Lower leg skin (tissue), 4 donors: ENCODE measurements around the gene FGL2. TPM values are rescaled to one million over a fixed set of nuclear protein-coding genes. Genes with fewer than 3 reads are reported as not detected.

Source experiments
- DNase-seq, 2 donors: peaks; one replicate each; pipeline ENCODE4 v3.0.0-alpha.2; 2019; ENCODE audit warnings: low spot score in 2 of 2
- H3K4me3 ChIP-seq: fragments of 200-600 bp; sonication (generic); 2 replicates; pipeline ENCODE4 v1.5.1; 2017; ENCODE audit warnings: mild to moderate bottlenecking, low read depth; ENCODE audit not compliant: poor library complexity, severe bottlenecking
- POLR2A ChIP-seq, 2 donors: fragments of 450-650 bp; IDR thresholded peaks; one replicate each; pipeline ENCODE4 v1.6.1; 2016 to 2017; ENCODE audit warnings: antibody characterized with exemption in 2 of 2, mild to moderate bottlenecking in 1 of 2, moderate library complexity in 1 of 2
- WGBS, 2 donors: methylation state at CpG; one replicate each; pipeline ENCODE4 v1.1.5; 2018; 5-methylcytosine and 5-hydroxymethylcytosine counted together
- intact Hi-C: fragments of 100-400 bp; cut with DNase I; formaldehyde crosslinking; loops from one replicate; pipeline ENCODE4 v1.15.0; 2023; ENCODE audit warnings: low total_unique reads
- total RNA-seq, 4 donors: library from RNA; depleted of rRNA; stranded (reverse); fragments of >200 nt; gene quantifications; one replicate each; pipeline ENCODE4 v1.1.0, GENCODE V29; 2016
- TF ChIP-seq, protein P1 (sequence below), 3 donors: fragments of 450-650 bp; IDR thresholded peaks; one replicate each; pipeline ENCODE4 v1.5.1; 2016; ENCODE audit warnings: antibody characterized with exemption in 3 of 3, mild to moderate bottlenecking in 3 of 3, moderate library complexity in 2 of 3

The FGL2 gene
- total RNA-seq, 4 donors from 2014 or later = 8.7 to 15.7 (median 10.2) TPM

DNA sequence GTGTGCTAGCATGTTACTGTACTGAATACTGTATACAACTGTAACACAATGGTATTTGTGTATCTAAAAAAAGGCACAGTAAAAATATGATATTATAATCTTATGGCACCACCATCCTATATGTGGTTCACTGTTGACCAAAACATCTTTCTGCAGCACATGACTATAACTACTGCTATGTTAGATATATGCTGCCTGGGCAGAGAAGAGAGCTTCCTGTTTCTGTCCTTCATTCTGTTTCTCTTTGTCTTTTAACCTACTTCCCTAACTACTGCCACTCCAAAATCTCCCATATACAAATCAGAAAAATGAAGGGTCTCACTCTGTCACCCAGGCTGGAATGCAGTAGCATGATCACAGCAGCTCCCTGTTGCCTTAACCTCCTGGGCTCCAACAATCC, 8.8 kb upstream of the FGL2 start:
- TF ChIP-seq, protein P1, sequence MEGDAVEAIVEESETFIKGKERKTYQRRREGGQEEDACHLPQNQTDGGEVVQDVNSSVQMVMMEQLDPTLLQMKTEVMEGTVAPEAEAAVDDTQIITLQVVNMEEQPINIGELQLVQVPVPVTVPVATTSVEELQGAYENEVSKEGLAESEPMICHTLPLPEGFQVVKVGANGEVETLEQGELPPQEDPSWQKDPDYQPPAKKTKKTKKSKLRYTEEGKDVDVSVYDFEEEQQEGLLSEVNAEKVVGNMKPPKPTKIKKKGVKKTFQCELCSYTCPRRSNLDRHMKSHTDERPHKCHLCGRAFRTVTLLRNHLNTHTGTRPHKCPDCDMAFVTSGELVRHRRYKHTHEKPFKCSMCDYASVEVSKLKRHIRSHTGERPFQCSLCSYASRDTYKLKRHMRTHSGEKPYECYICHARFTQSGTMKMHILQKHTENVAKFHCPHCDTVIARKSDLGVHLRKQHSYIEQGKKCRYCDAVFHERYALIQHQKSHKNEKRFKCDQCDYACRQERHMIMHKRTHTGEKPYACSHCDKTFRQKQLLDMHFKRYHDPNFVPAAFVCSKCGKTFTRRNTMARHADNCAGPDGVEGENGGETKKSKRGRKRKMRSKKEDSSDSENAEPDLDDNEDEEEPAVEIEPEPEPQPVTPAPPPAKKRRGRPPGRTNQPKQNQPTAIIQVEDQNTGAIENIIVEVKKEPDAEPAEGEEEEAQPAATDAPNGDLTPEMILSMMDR (IDR thresholded peaks at IDR 0.05) = no peak
- TF ChIP-seq POLR2A (IDR thresholded peaks at IDR 0.05) = no peak
- H3K4me3 ChIP-seq = no peak overlapping the region
- intact Hi-C loops = no loop called here
- no peak for DNase-seq

DNA sequence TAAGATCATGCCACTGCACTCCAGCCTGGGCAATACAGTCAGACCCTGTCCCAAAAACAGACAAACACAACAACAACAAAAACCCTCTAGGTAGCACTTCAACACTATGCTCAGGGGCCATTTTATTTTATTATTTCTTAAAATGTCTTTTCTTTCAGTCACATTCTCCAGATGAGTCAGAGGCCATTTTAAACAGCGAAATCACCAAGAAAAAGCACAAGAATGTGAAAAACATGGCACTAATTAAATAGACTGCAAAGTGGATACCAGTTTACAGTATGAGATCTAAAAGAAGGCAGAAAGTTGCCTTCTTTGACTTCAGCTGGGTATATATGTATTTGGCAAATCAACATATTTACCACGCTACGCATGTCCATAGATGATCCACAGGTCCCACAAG, 6.1 kb upstream of the FGL2 start:
- TF ChIP-seq POLR2A (IDR thresholded peaks at IDR 0.05) = no peak
- intact Hi-C loops = no loop called here
- WGBS, 2 donors = 93 to 97% methylated on average over 3 of the region's 3 CpGs
- DNase-seq = no peak
- H3K4me3 ChIP-seq = no peak overlapping the region

- no peak for TF ChIP-seq POLR2A (IDR thresholded peaks at IDR 0.05)
- WGBS, 2 donors = 72 to 83% methylated on average over 4 of the region's 4 CpGs
- intact Hi-C loops = no loop called here
- DNase-seq = no peak
- H3K4me3 ChIP-seq = no peak overlapping the region
Measured at GRCh38 chr7:77202481-77202976, 2.9 kb upstream of the FGL2 start.

- 89 to 94% methylated on average over 2 of the region's 2 CpGs for WGBS, 2 donors
- H3K4me3 ChIP-seq = no peak overlapping the region
- no peak for DNase-seq
- intact Hi-C loops = no loop called here
- TF ChIP-seq POLR2A (IDR thresholded peaks at IDR 0.05) = no peak
- TF ChIP-seq, protein P1 (IDR thresholded peaks at IDR 0.05) = no peak
Measured at GRCh38 chr7:77200542-77200941, 923 bp upstream of the FGL2 start.

- intact Hi-C loops = no loop called here
- H3K4me3 ChIP-seq = peak overlapping the region; percentile 12
- WGBS, 2 donors = 72 to 75% methylated on average over 4 of the region's 4 CpGs
- DNase-seq = no peak
- TF ChIP-seq, protein P1 (IDR thresholded peaks at IDR 0.05) = no peak
- no peak for TF ChIP-seq POLR2A (IDR thresholded peaks at IDR 0.05)
Measured at GRCh38 chr7:77197141-77197540, 2.5 kb downstream of the FGL2 start.

- intact Hi-C loops = no loop called here
- 85% methylated on average over 4 of the region's 4 CpGs for WGBS, 2 donors
- H3K4me3 ChIP-seq = no peak overlapping the region
- no peak for DNase-seq
- TF ChIP-seq POLR2A (IDR thresholded peaks at IDR 0.05) = no peak
Measured at GRCh38 chr7:77188731-77189437, 10.7 kb downstream of the FGL2 start.

GRCh38 chr7:77185866-77186265, 13.8 kb downstream of the FGL2 start:
- intact Hi-C loops = no loop called here
- 66 to 68% methylated on average over 2 of the region's 2 CpGs for WGBS, 2 donors
- H3K4me3 ChIP-seq = no peak overlapping the region
- no peak for DNase-seq
- TF ChIP-seq, protein P1 (IDR thresholded peaks at IDR 0.05) = no peak
- no peak for TF ChIP-seq POLR2A (IDR thresholded peaks at IDR 0.05)
